Neural progenitor cell (in vitro differentiated cells): ENCODE results near the gene PDZD4. TPM values are rescaled to one million over a fixed set of nuclear protein-coding genes. Genes with fewer than 3 reads are reported as not detected.

Source experiments
- DNase-seq: peaks from one replicate; pipeline ENCODE4 v3.0.0-alpha.2; 2016; ENCODE audit warnings: low spot score
- H2AFZ ChIP-seq: fragments of 200-600 bp; sonication (generic); replicated peaks from 2 replicates; pipeline ENCODE4 v1.6.1; 2016; ENCODE audit warnings: antibody characterized with exemption
- H3F3A ChIP-seq: fragments of 200-600 bp; sonication (generic); 2 replicates; pipeline ENCODE4 v1.6.1; 2016; ENCODE audit warnings: antibody characterized with exemption, low read depth
- H3K27ac ChIP-seq: fragments of 200-600 bp; sonication (generic); 2 replicates; pipeline ENCODE4 v1.5.1; 2016; ENCODE audit warnings: mild to moderate bottlenecking
- H3K27me3 ChIP-seq: fragments of 200-600 bp; sonication (generic); 2 replicates; pipeline ENCODE4 v1.6.1; 2016; ENCODE audit warnings: mild to moderate bottlenecking, moderate library complexity
- H3K36me3 ChIP-seq: fragments of 200-600 bp; sonication (generic); 2 replicates; pipeline ENCODE4 v1.5.1; 2016
- H3K4me1 ChIP-seq: fragments of 200-600 bp; sonication (generic); 2 replicates; pipeline ENCODE4 v1.6.1; 2016; ENCODE audit warnings: mixed run types
- H3K4me2 ChIP-seq: fragments of 200-600 bp; sonication (generic); 2 replicates; pipeline ENCODE4 v1.6.1; 2016
- H3K4me3 ChIP-seq: fragments of 200-600 bp; sonication (generic); 2 replicates; pipeline ENCODE4 v1.5.1; 2016
- H3K79me2 ChIP-seq: fragments of 200-600 bp; sonication (generic); 2 replicates; pipeline ENCODE4 v1.6.1; 2016; ENCODE audit warnings: low read depth
- H3K9ac ChIP-seq: fragments of 200-600 bp; sonication (generic); 2 replicates; pipeline ENCODE4 v1.6.1; 2016
- H3K9me3 ChIP-seq: fragments of 200-600 bp; sonication (generic); 2 replicates; pipeline ENCODE4 v1.5.1; 2016; ENCODE audit warnings: low read depth
- H4K20me1 ChIP-seq: fragments of 200-600 bp; sonication (generic); 2 replicates; pipeline ENCODE4 v1.6.1; 2016; ENCODE audit warnings: low read depth
- H3K27ac Mint-ChIP-seq: 3 replicates; pipeline ENCODE4 v1.8.0; 2021; ENCODE audit warnings: mixed read lengths
- H3K27me3 Mint-ChIP-seq: 2 replicates; pipeline ENCODE4 v1.8.0; 2022; ENCODE audit warnings: low read depth, mild to moderate bottlenecking, inconsistent platforms, moderate library complexity, mixed read lengths; ENCODE audit not compliant: insufficient read depth
- H3K36me3 Mint-ChIP-seq: 3 replicates; pipeline ENCODE4 v1.8.0; 2021; ENCODE audit warnings: mixed read lengths
- H3K4me1 Mint-ChIP-seq: 3 replicates; pipeline ENCODE4 v1.8.0; 2021; ENCODE audit warnings: mixed read lengths
- H3K4me3 Mint-ChIP-seq: 3 replicates; pipeline ENCODE4 v1.8.0; 2021; ENCODE audit warnings: mild to moderate bottlenecking, moderate library complexity, mixed read lengths
- H3K9me3 Mint-ChIP-seq: 3 replicates; pipeline ENCODE4 v1.8.0; 2020; ENCODE audit warnings: mixed read lengths
- EZH2 ChIP-seq: fragments of 200-600 bp; sonication (generic); IDR thresholded peaks from 2 replicates; pipeline ENCODE4 v1.6.1; 2017; ENCODE audit warnings: antibody characterized with exemption, mild to moderate bottlenecking, moderate library complexity
- EZH2phosphoT487 ChIP-seq: fragments of 200-600 bp; sonication (generic); IDR thresholded peaks from 2 replicates; pipeline ENCODE4 v1.6.1; 2017; ENCODE audit warnings: antibody characterized with exemption
- total RNA-seq: library from RNA; depleted of rRNA; stranded (reverse); fragments of >200 nt; gene quantifications from 2 replicates; pipeline ENCODE4 v1.2.3, GENCODE V29; 2015; ENCODE audit warnings: low replicate concordance
- TF ChIP-seq, protein P1 (sequence below): fragments of 200-600 bp; sonication (generic); IDR thresholded peaks from 2 replicates; pipeline ENCODE4 v1.5.1; 2017; ENCODE audit warnings: antibody characterized with exemption, mild to moderate bottlenecking

The PDZD4 gene
- total RNA-seq, 1 donor from 2014 or later: 1.9 TPM

DNA sequence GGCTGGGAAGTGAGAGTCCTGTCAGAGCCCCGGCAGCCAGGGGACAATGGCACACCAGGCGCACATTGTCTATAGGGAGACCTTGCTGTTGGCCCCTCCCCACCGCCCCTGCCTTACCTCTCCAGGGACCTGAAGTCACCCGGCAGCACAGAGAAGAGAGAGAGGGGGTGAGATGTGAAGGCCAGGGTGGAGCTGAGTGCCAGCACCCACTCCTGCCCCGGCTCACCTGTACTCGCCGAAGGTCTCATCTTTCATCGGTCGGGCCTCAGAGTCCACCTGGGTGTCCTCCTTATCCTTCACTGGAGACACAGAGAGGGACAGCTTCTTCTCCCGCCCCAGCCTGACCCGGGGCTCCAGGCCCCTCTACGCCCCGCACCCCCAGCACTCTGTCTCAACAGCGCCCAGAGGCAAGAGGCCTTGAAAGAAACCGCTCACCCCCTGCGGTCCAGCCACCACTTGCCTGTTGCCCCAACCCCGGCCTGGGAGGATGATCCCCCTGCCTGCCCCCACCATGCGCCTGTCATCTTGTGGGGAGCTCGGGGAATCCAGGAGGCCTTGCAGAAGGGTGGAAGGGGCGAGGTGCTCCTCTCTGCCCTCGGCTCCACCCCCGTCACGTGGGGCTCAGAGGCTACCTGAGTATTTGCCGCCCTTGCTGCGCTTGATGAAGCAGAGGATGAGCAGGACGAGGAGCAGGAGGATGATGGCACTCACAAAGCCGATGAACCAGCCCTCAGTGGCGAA is 33.1 kb upstream of the PDZD4 start:
- no peaks in the 10 kb centered on the region for H4K20me1 ChIP-seq
- TF ChIP-seq EZH2: no peak
- no peak for TF ChIP-seq EZH2phosphoT487
- TF ChIP-seq, protein P1, sequence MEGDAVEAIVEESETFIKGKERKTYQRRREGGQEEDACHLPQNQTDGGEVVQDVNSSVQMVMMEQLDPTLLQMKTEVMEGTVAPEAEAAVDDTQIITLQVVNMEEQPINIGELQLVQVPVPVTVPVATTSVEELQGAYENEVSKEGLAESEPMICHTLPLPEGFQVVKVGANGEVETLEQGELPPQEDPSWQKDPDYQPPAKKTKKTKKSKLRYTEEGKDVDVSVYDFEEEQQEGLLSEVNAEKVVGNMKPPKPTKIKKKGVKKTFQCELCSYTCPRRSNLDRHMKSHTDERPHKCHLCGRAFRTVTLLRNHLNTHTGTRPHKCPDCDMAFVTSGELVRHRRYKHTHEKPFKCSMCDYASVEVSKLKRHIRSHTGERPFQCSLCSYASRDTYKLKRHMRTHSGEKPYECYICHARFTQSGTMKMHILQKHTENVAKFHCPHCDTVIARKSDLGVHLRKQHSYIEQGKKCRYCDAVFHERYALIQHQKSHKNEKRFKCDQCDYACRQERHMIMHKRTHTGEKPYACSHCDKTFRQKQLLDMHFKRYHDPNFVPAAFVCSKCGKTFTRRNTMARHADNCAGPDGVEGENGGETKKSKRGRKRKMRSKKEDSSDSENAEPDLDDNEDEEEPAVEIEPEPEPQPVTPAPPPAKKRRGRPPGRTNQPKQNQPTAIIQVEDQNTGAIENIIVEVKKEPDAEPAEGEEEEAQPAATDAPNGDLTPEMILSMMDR: no peak
- no peak overlapping the region for H3K4me3 Mint-ChIP-seq
- peaks cover 4% of the 10 kb centered on the region for H3K27me3 ChIP-seq
- no peak overlapping the region for H3K9ac ChIP-seq
- H3K27ac Mint-ChIP-seq: no peak overlapping the region
- peaks cover 13% of the 10 kb centered on the region for H3K4me1 Mint-ChIP-seq
- H3K9me3 ChIP-seq: no peaks in the 10 kb centered on the region
- peaks cover 24% of the 10 kb centered on the region for H3K9me3 Mint-ChIP-seq
- no peak overlapping the region for H3K4me3 ChIP-seq
- peaks cover 7% of the 10 kb centered on the region for H3K27me3 Mint-ChIP-seq
- H3K4me1 ChIP-seq: peaks cover 6% of the 10 kb centered on the region
- DNase-seq: no peak
- H2AFZ ChIP-seq: no peak overlapping the region
- no peaks in the 10 kb centered on the region for H3K36me3 ChIP-seq
- no peaks in the 10 kb centered on the region for H3K79me2 ChIP-seq
- peak overlapping the region; percentile 47 for H3K4me2 ChIP-seq
- no peak overlapping the region for H3K27ac ChIP-seq
- H3F3A ChIP-seq: no peaks in the 10 kb centered on the region
- peaks cover 2% of the 10 kb centered on the region for H3K36me3 Mint-ChIP-seq

DNA sequence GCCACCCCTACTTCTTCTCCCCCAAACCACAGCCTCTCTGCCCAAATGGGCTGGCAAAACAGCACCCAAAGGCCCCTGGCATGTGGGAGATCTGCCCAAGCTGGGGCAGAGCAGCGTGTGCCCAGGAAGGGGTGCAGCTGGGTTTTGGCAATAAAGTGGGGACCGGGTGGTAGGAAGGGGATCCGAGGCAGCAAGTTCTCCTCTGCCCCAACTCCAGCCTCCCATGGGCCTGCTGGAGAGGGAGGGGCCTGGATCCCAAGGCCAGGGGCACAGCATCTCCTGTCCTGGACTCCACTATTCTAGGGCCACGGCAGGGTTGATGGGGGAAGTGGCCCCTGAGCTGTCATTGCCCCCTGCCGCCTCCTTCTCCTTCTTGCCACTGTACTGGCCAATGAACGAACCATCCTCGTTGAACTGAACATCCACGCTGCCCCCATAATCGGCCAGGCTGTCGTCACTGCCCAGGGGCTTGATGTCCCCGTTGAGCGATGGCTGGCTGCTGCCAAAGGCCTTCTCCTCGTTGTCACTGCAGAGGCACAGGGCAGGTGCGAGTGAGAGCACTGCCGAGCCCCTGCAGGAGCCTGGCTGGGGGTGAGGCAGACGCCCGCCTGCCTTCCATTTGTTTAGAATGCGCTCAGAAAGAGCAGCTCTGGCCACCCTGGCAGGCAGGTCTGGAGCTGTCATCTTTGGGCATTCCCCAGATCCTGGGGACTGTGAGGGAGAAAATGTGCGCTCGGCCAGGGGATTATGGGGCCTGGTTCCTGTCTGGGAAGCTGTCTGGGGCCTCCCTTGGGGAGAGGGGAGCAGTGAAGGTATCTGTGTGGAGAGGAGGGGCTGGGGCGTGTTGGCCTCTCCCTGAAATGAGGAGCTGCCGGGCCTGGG is 32.3 kb upstream of the PDZD4 start:
- Histone ChIP-seq H3K4me1 (peaks cover 6% of the 10 kb centered on the region), H3K27me3 (peaks cover 4% of the 10 kb centered on the region), H3K27ac (no peak overlapping the region), H3F3A (no peaks in the 10 kb centered on the region), H3K36me3 (no peaks in the 10 kb centered on the region), H3K79me2 (no peaks in the 10 kb centered on the region), H4K20me1 (no peaks in the 10 kb centered on the region), H3K4me2 (peak overlapping the region; percentile 47), H3K9me3 (no peaks in the 10 kb centered on the region), H2AFZ (no peak overlapping the region), H3K4me3 (no peak overlapping the region), H3K9ac (no peak overlapping the region)
- H3K27me3 Mint-ChIP-seq: peaks cover 10% of the 10 kb centered on the region
- peaks cover 2% of the 10 kb centered on the region for H3K36me3 Mint-ChIP-seq
- TF ChIP-seq, protein P1: no peak
- TF ChIP-seq EZH2phosphoT487 (no peak), EZH2 (no peak)
- peaks cover 13% of the 10 kb centered on the region for H3K4me1 Mint-ChIP-seq
- peak; percentile 46 for DNase-seq
- H3K4me3 Mint-ChIP-seq: no peak overlapping the region
- H3K9me3 Mint-ChIP-seq: peaks cover 25% of the 10 kb centered on the region
- H3K27ac Mint-ChIP-seq: no peak overlapping the region

DNA sequence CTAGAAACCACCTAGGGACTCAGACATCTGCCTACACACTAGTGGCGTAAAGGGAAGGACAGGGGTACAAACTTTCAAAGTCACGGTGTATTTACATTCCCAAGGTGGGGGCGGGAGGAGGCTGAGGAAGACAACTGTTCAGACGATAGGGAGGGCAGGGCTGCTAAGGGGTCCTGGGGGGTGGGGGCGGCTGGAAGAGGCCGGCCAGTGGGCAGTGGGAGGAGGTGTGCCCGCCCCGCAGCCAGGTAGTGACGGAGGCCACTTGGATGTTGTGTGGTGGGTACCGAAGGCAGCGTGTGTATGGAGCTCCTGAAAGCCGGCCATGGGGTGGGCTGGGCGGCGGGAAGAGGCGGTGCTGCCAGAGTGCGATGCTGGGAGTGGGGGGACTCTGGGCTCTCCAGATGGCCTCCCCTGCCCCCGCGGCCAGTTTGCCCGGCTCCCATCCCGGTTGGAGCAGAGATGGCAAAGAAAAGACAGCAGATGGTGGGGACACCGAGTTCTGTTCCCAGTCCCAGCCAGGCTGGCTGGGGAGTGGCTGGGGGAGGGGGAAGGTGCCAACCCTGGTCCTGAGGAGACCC is 31.5 kb upstream of the PDZD4 start:
- no peak overlapping the region for H3K9ac ChIP-seq
- no peak overlapping the region for H3K4me2 ChIP-seq
- H3F3A ChIP-seq: no peaks in the 10 kb centered on the region
- H3K4me1 ChIP-seq: peaks cover 6% of the 10 kb centered on the region
- peaks cover 4% of the 10 kb centered on the region for H3K27me3 ChIP-seq
- H2AFZ ChIP-seq: no peak overlapping the region
- H3K27me3 Mint-ChIP-seq: peaks cover 9% of the 10 kb centered on the region
- no peaks in the 10 kb centered on the region for H4K20me1 ChIP-seq
- no peak overlapping the region for H3K27ac ChIP-seq
- no peaks in the 10 kb centered on the region for H3K9me3 ChIP-seq
- no peak for DNase-seq
- peaks cover 13% of the 10 kb centered on the region for H3K4me1 Mint-ChIP-seq
- peak overlapping the region; percentile 53 for H3K4me3 Mint-ChIP-seq
- H3K79me2 ChIP-seq: no peaks in the 10 kb centered on the region
- H3K9me3 Mint-ChIP-seq: peaks cover 29% of the 10 kb centered on the region
- no peaks in the 10 kb centered on the region for H3K36me3 ChIP-seq
- H3K27ac Mint-ChIP-seq: no peak overlapping the region
- TF ChIP-seq, protein P1: no peak
- TF ChIP-seq EZH2phosphoT487: no peak
- no peak for TF ChIP-seq EZH2
- H3K4me3 ChIP-seq: no peak overlapping the region
- H3K36me3 Mint-ChIP-seq: peaks cover 2% of the 10 kb centered on the region
